Measurements from ENCODE around the gene MLYCD. TPM values are rescaled to one million over a fixed set of nuclear protein-coding genes. Genes with fewer than 3 reads are reported as not detected.

The MLYCD gene
- total and polyA plus RNA-seq, 2 experiments from 2014 or later = 3.2 to 7.2 TPM

DNA sequence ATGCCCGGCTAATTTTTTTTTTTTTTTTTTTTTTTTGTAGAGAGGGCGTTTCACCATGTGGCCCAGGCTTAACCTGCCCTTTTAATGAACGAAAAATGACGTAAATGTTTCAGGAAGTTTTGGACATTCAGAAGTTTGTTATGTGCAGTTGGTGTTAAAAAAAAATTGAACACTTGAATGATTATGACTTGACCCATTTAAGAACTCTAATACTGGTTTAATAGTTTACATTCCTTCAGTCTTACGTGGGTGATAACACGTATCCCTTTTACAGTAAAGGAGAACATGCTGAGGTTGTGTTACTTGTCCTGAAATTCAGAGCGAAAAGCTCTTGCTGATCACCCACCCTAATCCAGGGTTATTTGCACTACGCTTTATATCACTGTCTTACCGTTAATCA is 1.7 kb downstream of the MLYCD start:
- H2AFZ ChIP-seq = no peak overlapping the region
- Mint-ChIP-seq H3K36me3 (ENCODE audit: low read depth) (no peaks in the 10 kb centered on the region; the same call in 1 of the 3 replicates), H3K4me3 (peak overlapping the region; percentile 94), H3K9me3 (no peaks in the 10 kb centered on the region; the same call in 2 of the 3 replicates), H3K27ac (no peak overlapping the region), H3K27me3 (ENCODE audit: insufficient read depth, low read depth, poor library complexity) (peaks cover 5% of the 10 kb centered on the region), H3K4me1 (peaks cover 11% of the 10 kb centered on the region)
- ATAC-seq = no peak
- H3K36me3 ChIP-seq (ENCODE audit: insufficient read depth) = no peaks in the 10 kb centered on the region
- peaks cover 14% of the 10 kb centered on the region for H3K4me1 ChIP-seq (ENCODE audit: insufficient read depth)
- H3F3A ChIP-seq (replicated peaks; ENCODE audit: low read depth) = peaks cover 11% of the 10 kb centered on the region; the same call in 1 of the 2 replicates
- DNase-seq (ENCODE audit: low spot score) = no peak
- peaks cover 26% of the 10 kb centered on the region for H3K79me2 ChIP-seq (replicated peaks; ENCODE audit: insufficient read depth)
- no peaks in the 10 kb centered on the region for H3K9me2 ChIP-seq (ENCODE audit: insufficient read depth)
- H3K4me2 ChIP-seq = no peak overlapping the region
- H3K4me3 ChIP-seq = no peak overlapping the region
- H4K20me1 ChIP-seq (replicated peaks; ENCODE audit: insufficient read depth) = peaks cover 17% of the 10 kb centered on the region
- no peak overlapping the region for H3K27ac ChIP-seq (ENCODE audit: low read depth)
- H3K27me3 ChIP-seq (ENCODE audit: insufficient read depth) = peaks cover 4% of the 10 kb centered on the region; the same call in 1 of the 2 replicates
- TF ChIP-seq CTCF (conservative IDR thresholded peaks at IDR 0.05; ENCODE audit: low read depth in 2 of 2) (no peak), ZNF462 (CRISPR knock-in tag; IDR thresholded peaks at IDR 0.05) (no peak), POLR2AphosphoS5 (IDR thresholded peaks at IDR 0.05; ENCODE audit: low read depth) (no peak), ZNF114 (CRISPR knock-in tag; IDR thresholded peaks at IDR 0.05) (no peak), ZNF331 (CRISPR knock-in tag; IDR thresholded peaks at IDR 0.05; ENCODE audit: low read depth) (no peak), EZH2 (IDR thresholded peaks at IDR 0.05; ENCODE audit: low read depth, unreplicated experiment) (no peak), ETS1 (IDR thresholded peaks at IDR 0.05) (no peak), EZH2phosphoT487 (IDR thresholded peaks at IDR 0.05; ENCODE audit: unreplicated experiment) (no peak), JUNB (IDR thresholded peaks at IDR 0.05; ENCODE audit: unreplicated experiment) (no peak), STAT1 (IDR thresholded peaks at IDR 0.05; ENCODE audit: unreplicated experiment) (no peak), CREB1 (CRISPR knock-in tag; IDR thresholded peaks at IDR 0.05; ENCODE audit: low read depth) (no peak), NANOG (IDR thresholded peaks at IDR 0.05; ENCODE audit: borderline replicate concordance) (no peak)
- TF ChIP-seq, protein P1, sequence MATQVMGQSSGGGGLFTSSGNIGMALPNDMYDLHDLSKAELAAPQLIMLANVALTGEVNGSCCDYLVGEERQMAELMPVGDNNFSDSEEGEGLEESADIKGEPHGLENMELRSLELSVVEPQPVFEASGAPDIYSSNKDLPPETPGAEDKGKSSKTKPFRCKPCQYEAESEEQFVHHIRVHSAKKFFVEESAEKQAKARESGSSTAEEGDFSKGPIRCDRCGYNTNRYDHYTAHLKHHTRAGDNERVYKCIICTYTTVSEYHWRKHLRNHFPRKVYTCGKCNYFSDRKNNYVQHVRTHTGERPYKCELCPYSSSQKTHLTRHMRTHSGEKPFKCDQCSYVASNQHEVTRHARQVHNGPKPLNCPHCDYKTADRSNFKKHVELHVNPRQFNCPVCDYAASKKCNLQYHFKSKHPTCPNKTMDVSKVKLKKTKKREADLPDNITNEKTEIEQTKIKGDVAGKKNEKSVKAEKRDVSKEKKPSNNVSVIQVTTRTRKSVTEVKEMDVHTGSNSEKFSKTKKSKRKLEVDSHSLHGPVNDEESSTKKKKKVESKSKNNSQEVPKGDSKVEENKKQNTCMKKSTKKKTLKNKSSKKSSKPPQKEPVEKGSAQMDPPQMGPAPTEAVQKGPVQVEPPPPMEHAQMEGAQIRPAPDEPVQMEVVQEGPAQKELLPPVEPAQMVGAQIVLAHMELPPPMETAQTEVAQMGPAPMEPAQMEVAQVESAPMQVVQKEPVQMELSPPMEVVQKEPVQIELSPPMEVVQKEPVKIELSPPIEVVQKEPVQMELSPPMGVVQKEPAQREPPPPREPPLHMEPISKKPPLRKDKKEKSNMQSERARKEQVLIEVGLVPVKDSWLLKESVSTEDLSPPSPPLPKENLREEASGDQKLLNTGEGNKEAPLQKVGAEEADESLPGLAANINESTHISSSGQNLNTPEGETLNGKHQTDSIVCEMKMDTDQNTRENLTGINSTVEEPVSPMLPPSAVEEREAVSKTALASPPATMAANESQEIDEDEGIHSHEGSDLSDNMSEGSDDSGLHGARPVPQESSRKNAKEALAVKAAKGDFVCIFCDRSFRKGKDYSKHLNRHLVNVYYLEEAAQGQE (IDR thresholded peaks at IDR 0.05; ENCODE audit: unreplicated experiment) = no peak

Data from GM23338 (cell line).